ENCODE data around the gene SUN1.
"Not testable (repeated sequence)": the region's sequence is repeated elsewhere in the genome, so short reads cannot be mapped to it uniquely, and the experiment has no call there.

Gene SUN1

DNA sequence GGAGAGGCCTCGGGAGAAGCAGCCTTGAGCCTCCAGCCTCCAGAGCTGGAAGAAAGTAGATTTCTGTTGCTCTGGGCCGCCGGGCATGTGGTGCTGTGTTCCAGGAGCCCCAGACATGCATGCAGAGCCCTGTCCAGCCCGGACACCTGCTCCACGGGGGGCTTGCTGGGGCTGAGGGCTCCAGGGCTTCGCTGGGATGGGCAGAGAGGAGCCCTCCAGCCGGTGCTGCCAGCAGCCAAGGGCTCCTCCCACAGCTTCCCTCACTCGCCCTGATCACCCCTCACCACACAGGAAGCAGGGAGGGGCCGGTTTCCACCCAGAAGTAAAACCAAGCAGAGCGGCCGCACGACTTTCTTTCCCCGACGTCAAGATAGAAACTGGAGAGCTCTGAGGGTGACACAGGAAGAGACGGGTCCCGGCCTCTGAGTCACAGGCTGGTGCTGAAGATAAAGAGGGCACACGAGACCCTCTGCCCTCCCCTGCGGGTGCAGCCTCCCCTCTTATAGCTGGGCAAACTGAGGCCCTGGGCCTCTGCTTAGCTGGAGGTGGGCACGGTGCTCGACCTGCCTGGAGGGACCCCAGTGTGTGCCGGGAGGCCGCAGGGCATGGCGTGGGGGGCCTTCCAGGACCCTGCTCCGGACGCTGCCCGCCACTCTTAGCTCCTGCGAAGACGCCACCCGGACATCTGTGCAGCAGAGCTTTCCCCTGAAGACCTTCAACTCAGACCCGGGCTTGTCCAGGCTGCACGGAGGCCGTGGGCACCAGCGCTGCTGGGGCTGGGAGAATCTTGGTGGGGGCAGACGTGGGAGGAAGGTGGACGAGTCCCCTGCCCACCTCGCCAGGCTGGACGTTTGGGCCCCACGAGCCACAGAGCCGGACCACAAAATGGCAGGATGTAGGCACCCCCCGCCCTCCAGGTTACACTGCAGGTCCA is 91.1 kb downstream of the SUN1 start:
- DNase-seq, result peak; percentile 92

DNA sequence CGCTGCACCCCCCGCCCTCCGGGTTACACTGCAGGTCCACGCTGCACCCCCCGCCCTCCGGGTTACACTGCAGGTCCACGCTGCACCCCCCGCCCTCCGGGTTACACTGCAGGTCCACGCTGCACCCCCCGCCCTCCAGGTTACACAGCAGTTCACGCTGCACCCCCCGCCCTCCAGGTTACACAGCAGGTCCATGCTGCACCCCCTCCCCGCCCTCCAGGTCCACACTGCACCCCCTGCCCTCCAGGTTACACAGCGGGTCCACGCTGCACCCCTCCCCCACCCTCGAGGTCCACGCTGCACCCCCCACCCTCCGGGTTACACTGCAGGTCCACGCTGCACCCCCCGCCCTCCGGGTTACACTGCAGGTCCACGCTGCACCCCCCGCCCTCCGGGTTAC is 91.8 kb downstream of the SUN1 start:
- not testable (repeated sequence) for DNase-seq
